HK-2 (cell line): ENCODE results near the gene TEKTIP1.

Source experiments
- DNase-seq: peaks from one replicate; pipeline ENCODE4 v3.0.0-alpha.2; 2018; ENCODE audit not compliant: unreplicated experiment

TEKTIP1 gene

GRCh38 chr19:3538965-3539755, at the start of gene TEKTIP1:
Gene TEKTIP1, plus strand, starts transcription at chr19:3539174. Its CDS starts 4 bp downstream, at chr19:3539178.
- peak; percentile 45 for DNase-seq

DNA sequence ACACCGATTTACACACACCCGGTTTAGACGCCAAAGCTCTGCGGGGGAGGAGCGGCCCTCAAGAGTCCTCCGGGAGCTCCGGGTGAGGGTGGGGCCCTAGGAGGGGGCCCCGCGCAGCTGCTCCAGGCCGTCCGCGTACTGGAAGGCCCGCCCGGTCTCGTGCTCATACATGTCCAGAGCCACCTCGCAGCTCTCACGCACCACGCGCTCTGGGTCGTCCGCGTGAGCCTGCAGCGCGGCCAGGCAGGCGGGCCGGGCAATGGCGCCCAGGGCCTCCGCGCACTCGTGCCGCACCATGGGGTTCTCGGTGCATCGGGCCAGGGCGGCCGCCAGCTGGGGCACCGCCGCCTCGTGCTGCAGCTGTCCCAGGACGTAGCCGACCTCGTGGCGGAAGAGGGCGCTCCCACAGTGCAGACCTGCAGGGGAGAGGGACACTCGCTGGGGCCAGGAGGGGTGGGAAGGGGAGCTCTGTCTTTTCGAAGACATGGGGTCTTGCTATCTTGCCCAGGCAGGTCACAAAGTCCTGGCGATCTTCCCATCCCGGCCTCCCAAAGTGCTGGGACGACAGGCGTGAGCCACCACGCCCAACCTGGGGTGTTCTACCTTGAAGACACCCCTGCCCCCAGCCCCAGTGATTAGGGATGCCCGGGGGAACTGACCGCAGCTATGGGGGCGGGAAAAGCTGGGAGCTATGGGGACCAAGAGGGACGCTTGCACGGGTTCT, 47.4 kb upstream of the TEKTIP1 start:
- no peak for DNase-seq

DNA sequence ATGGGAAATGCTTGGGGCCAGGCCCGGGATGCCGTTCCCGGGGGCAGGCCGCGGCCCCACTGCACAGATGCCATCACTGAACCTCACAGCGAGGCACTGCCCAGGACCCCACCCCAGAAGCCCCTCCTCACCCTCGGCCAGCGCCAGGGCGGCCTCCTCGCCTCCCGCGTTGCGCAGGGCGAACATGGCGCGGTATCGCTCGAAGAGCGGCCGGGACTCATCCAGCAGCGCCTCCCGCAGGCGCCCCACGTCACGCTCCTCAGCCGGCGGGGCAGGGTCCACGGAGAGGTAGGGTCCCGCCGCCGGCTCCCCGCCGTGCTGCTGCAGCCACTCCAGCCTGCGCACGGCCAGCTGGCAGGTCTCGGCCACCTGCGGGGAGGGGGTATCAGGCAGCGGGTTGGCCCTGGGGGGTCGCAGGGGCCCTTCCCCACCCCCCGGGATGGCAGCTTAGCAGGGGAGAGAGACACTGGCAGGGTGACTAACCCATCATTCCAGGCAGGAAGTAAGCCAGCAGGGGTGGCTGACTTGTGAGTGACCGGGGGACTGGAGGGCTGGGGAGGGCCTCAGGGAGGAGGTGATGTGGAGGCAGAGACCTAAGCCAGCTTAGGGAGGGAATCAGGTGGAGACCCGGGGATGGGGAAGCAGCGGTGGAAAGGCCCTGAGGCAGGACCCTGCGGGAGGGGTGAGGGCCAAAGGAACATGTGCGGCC, 46.7 kb upstream of the TEKTIP1 start:
- DNase-seq: no peak

DNA sequence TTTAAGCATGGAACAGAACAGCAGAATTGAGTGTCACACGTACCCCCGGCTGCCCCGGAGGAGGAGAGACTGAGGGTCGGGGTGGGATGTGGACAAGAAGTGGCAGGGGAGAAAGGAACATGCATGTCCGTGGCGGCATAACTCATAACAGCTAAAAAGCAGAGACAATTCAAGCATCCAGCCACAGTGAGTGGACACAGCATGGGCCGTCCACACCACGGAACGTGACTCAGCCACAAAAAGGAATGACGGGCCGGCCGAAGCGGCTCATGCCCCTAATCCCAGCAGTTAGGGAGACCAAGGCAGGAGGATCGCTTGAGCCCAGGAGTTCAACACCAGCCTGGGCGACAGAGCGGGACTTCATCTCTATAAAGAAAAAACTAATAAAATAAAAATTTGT, 46.1 kb upstream of the TEKTIP1 start:
- DNase-seq: no peak

GRCh38 chr19:3493651-3494050, 45.3 kb upstream of the TEKTIP1 start:
- no peak for DNase-seq

DNA sequence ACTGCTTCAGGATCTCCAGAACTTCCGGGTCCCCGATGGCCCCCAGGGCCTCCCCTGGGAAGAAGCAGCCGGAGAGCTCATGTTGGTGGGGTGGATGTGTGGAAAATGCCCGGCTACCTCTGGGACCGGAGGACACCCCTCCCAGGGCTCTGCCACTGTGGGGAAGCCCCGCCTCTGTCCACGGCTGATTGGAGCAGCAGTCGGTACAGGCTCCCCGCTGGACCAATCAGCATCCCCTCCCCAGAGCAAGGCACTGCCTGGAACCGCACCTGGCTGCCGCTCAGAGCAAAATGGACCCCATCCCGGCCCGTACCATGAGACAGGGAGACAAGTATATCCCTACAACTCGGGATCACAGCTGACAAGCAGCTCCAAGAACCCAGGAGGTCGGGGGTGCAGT, 44.9 kb upstream of the TEKTIP1 start:
- DNase-seq: no peak

- no peak for DNase-seq
These were observed 44.4 kb upstream of the TEKTIP1 start for GRCh38 chr19:3494559-3494958.

DNA sequence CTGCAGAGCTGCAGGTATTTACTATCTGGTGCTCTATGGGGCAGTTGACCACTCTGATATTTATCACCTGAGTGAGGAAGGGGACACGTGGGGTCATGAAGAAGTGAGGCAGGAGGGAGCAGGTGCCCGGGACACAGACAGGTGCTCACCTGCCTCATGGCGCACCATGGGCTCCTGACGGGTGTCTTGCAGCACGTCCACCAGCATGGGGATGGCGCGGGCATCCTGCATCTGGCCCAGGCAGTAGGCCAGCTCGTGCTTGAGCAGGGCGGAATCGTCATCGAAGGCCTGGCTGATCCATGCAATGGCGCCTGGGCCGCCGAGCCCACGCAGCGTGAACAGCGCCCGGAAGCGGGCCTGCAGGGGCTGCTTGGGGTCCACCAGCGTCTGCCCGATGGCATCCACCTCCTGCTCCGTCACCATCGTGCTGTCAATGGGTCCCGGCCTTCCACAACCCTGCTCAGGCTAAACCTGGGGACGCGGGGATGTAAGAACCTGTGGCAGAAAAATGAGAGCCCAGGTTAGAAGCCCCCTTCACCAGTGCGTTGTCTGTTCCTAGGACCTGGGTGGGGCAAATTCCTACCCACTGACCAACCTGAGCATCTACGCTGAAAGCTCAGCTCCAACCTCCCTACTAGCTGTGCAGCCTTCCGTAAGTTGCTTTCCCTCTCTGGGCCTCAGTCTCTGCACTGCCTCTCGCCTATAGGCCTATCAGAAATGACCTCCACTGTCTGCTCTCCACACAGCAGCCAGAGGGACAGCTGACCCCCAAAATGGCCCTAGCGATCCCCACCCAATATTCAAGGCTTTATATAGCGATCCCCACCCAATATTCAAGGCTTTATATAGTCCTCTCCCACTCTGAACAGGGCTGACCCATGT, 42.3 kb upstream of the TEKTIP1 start:
- DNase-seq: no peak

GRCh38 chr19:3497757-3498520, 41.0 kb upstream of the TEKTIP1 start:
- DNase-seq: no peak

DNA sequence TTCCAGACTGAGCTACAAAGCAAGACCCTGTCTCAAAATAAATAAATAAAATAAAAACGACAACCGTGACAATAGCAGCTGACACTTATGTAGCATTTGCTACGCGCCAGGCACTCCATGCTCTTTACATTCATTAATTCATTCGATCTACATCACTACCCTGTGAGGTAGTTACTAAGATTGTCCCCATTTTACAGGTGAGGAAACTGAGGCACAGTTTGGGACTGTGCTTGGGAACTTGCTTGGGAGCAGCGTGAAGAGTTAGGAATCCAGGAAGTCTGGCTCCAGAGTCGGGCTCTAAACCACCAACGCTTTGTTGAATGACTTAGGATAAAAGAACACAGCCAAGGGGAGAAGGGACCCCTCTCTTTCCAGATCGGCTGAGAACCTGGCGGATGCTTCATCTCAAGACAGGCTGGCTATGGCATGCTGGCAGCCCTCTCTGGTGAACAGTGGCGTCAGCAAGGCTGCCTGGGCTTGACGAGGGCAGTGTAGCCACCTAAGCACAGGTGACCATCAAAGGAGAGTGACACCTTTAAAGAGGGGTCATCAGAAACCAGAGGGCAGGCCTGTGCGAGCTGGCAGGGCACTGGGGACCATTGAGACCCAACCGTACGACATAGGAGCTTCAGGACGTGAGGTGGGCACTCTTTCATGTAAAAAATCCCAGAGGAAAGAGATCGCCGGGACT, 39.1 kb upstream of the TEKTIP1 start:
- no peak for DNase-seq

DNA sequence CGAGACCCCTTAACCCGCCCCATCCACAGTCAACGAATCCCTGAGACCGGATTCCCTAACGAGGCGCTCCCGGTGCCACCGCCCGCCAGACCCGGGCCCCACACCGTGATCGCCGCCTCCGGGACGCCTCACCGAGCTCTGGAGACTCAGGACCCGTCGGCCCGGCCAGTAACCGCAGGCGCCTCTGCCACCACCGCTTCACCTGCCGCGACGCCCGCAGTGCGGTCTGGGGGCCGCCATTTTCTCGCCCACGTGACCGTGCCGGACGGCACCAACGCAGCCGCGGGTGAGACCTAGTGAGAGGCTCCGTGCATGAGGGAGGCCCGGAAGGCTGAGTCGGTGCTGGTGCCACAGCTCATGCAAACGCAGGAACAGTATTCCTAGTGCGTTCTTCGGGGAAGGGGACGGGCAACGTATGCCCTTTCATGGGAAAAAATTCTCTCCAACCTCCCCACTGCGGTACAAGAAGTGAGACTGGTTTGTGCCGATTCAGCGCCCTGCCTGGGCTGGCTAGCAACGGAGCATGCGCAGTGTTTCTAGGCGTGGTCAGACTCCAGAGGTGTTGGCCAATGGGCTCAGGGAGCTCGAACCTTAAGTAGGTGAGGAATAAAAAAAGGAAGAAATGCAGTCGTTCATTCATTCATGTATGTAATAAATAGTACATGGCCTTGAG, 38.4 kb upstream of the TEKTIP1 start, which contains the start of gene DOHH:
TSS of gene DOHH (minus strand) at position 246 of the 673 bp plus-strand sequence. CDS start 3,860 bp downstream, outside the sequence.
- DNase-seq: peak; percentile 96

DNA sequence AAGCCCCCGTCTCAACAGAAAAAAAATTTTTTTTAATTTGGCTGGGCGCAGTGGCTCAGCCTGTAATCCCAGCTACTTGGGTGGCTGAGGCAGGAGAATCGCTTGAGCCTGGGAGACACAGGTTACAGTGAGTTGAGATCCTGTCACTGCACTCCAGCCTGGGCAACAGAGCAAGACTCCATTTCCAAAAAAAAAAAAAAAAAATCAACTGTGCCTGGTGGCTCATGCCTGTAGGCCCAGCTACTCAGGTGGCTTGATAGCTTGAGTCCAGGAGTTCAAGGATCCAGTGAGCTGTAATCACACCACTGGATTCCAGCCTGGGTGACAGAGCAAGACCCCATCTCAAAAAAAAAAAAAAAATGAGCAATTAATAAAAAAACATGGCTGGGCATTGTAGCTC, 37.2 kb upstream of the TEKTIP1 start:
- DNase-seq: no peak

- DNase-seq: no peak
These were observed 35.9 kb upstream of the TEKTIP1 start for GRCh38 chr19:3503036-3503572.

DNA sequence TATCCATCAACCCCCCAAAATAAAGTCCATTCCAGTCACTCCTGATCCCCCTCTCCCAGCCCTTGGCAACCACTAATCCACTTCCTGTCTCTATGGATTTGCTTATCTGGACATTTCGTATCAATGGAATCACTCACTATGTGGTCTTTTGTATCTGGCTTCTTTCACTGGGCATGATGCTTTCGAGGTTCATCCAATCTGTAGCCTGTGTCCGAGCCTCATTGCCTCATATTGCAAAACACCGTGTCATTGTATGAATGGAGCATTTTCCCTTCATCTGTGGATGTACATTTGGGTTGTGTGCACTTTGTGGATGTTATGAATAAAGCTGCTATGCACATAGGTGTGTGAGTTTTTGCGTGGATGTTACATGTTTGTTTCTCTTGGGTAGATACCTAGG, 34.2 kb upstream of the TEKTIP1 start:
- no peak for DNase-seq

GRCh38 chr19:3505598-3506383, 33.2 kb upstream of the TEKTIP1 start, which contains the start of gene FZR1:
Gene FZR1, plus strand, starts transcription at chr19:3506311. Its CDS starts 16,679 bp downstream, at chr19:3522990.
- DNase-seq: peak; percentile 100

DNA sequence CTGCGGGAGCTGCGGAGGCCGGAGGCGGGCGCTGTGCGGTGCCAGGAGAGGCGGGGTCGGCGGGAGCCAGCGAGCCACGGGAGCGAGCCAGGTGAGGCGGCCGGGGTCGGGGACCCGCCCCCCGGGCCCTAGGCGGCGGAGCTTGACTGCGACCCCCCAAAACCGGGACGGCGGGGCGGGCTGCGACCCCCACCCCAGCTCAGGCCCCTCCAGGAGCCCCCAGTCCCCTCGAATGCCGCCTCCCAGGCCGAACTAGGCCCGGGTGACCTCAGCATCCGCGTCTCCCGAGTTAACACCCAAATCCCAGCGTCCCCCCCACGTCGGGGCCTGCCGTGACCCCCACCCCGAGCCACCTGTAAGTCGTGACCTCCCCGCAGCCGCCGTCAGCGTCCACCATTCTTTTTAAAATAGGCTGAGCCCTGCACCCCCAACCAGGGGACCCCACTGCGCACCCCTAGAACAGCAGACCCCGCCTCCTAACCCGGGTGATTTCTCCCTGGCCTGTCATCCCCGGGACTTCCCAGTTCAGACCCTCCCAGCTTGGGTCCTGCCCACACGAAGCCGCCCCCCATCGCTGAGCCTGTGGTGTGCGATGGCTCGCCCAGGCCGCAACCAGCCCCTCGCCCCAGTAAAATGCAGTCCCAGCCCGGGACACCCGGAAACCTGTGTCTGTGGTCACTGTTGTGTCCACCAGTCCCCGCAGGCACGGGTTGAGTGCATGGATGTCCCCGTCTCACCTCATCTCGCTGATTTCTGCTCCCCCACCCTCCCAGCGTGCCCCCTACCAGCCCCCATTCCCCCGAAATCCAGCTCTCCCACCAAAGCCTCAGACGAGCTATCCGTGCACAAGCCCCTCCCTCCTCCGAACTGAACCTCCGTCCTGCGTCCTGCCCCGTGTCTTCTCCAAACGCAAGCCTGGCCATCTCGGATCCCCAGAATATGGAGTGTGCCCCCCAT, 32.3 kb upstream of the TEKTIP1 start:
- DNase-seq: no peak
